Measurements from ENCODE around the gene XKRX. TPM values are rescaled to one million over a fixed set of nuclear protein-coding genes. Genes with fewer than 3 reads are reported as not detected.

The XKRX gene
- under 1 TPM in 3 of 6 experiments, not detected in 3; 0.07 to 0.18 (median 0.15) TPM for total RNA-seq
- long read RNA-seq, result 0 reads

- peak within 1 kb of the TSS; percentile 9 to 27 (median 18) for H3K4me3 ChIP-seq
- H3K4me1 ChIP-seq, result no peaks in the 10 kb centered on the region
- TF ChIP-seq, protein P1, sequence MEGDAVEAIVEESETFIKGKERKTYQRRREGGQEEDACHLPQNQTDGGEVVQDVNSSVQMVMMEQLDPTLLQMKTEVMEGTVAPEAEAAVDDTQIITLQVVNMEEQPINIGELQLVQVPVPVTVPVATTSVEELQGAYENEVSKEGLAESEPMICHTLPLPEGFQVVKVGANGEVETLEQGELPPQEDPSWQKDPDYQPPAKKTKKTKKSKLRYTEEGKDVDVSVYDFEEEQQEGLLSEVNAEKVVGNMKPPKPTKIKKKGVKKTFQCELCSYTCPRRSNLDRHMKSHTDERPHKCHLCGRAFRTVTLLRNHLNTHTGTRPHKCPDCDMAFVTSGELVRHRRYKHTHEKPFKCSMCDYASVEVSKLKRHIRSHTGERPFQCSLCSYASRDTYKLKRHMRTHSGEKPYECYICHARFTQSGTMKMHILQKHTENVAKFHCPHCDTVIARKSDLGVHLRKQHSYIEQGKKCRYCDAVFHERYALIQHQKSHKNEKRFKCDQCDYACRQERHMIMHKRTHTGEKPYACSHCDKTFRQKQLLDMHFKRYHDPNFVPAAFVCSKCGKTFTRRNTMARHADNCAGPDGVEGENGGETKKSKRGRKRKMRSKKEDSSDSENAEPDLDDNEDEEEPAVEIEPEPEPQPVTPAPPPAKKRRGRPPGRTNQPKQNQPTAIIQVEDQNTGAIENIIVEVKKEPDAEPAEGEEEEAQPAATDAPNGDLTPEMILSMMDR (IDR thresholded peaks at IDR 0.05), result no peak
- TF ChIP-seq POLR2A (IDR thresholded peaks at IDR 0.05), result no peak
- no peak within 1 kb of the TSS for H3K27ac ChIP-seq
- intact Hi-C loops (cut with DNase I), result no loop called here
- no peaks in the 10 kb centered on the region for H3K36me3 ChIP-seq
- DNase-seq, result peak; percentile 44 to 59 (median 45)
- ATAC-seq, result peak; percentile 55 to 76 (median 60)
- H3K27me3 ChIP-seq, result no peaks in the 10 kb centered on the region
- H3K9me3 ChIP-seq, result no peaks in the 10 kb centered on the region
- WGBS (ENCODE audit: insufficient coverage, low coverage, low lambda C conversion rate, missing lambda C conversion rate), result 19% methylated on average over 20 of the region's 51 CpGs
Observed at GRCh38 chrX:100928660-100929613, at the start of gene XKRX. Gene XKRX, minus strand, starts transcription at chrX:100928917. Its CDS starts 613 bp downstream, at chrX:100928304.

DNA sequence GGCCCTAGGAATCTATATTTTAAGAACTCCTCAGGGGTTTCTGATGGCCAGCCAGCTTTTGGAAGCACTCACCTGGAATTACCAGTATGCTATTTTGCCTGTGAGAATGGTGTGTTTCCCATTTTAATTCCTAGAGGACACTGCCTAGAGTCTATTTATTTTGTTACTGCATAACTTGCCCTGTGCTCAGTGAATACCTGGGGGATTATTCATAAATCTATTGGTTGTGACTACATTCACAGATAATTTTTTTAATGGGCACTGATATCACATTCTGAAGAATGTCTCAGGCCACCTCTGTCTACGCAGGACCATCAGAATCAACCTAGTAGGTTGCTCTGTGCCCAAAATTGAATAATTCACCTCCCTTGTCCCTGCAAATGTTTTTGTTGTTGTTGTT is 47.5 kb upstream of the XKRX start:
- no peak for DNase-seq
- Histone ChIP-seq H3K36me3 (no peaks in the 10 kb centered on the region), H3K4me1 (no peaks in the 10 kb centered on the region), H3K9me3 (no peaks in the 10 kb centered on the region), H3K27ac (no peak overlapping the region), H3K4me3 (no peak overlapping the region), H3K27me3 (no peaks in the 10 kb centered on the region)
- intact Hi-C loops (cut with DNase I), result no loop called here
- TF ChIP-seq, protein P1 (IDR thresholded peaks at IDR 0.05), result no peak
- no peak for TF ChIP-seq POLR2A (IDR thresholded peaks at IDR 0.05)
- ATAC-seq, result no peak
- 69% methylated on average over 1 of the region's 1 CpG for WGBS (ENCODE audit: insufficient coverage, low coverage, low lambda C conversion rate, missing lambda C conversion rate)

GRCh38 chrX:100975212-100975611 is 46.5 kb upstream of the XKRX start:
- no peak for TF ChIP-seq POLR2A (IDR thresholded peaks at IDR 0.05)
- TF ChIP-seq, protein P1 (IDR thresholded peaks at IDR 0.05), result no peak
- intact Hi-C loops (cut with DNase I), result no loop called here

GRCh38 chrX:100973411-100973810 is 44.7 kb upstream of the XKRX start:
- ATAC-seq (no peak), DNase-seq (no peak)
- H3K4me3 ChIP-seq, result no peak overlapping the region
- H3K9me3 ChIP-seq, result no peaks in the 10 kb centered on the region
- TF ChIP-seq, protein P1 (IDR thresholded peaks at IDR 0.05), result no peak
- intact Hi-C loops (cut with DNase I), result no loop called here
- 94% methylated on average over 5 of the region's 19 CpGs for whole genome bisulfite sequencing (ENCODE audit: insufficient coverage, low coverage, low lambda C conversion rate, missing lambda C conversion rate)
- no peak overlapping the region for H3K27ac ChIP-seq
- H3K36me3 ChIP-seq, result no peaks in the 10 kb centered on the region
- no peaks in the 10 kb centered on the region for H3K27me3 ChIP-seq
- no peaks in the 10 kb centered on the region for H3K4me1 ChIP-seq

More at GRCh38 chrX:100975212-100975611, 46.5 kb upstream of the XKRX start:
- no peaks in the 10 kb centered on the region for H3K9me3 ChIP-seq
- no peaks in the 10 kb centered on the region for H3K36me3 ChIP-seq
- ATAC-seq (no peak), DNase-seq (no peak)
- no peak overlapping the region for H3K27ac ChIP-seq
- H3K4me3 ChIP-seq, result no peak overlapping the region
- 93% methylated on average over 3 of the region's 3 CpGs for WGBS (ENCODE audit: insufficient coverage, low coverage, low lambda C conversion rate, missing lambda C conversion rate)
- no peaks in the 10 kb centered on the region for H3K4me1 ChIP-seq
- no peaks in the 10 kb centered on the region for H3K27me3 ChIP-seq
